Measurements from ENCODE around the gene HSDL1. TPM values are rescaled to one million over a fixed set of nuclear protein-coding genes. Genes with fewer than 3 reads are reported as not detected.

The HSDL1 gene
- total and polyA plus RNA-seq, 4 donors = 3.0 to 9.6 (median 5.3) TPM

GRCh38 chr16:84085773-84086172 lies 59.2 kb downstream of the HSDL1 start:
- Histone ChIP-seq H3K9ac (ENCODE audit: low read depth in 1 of 2, low read length in 2 of 2) (no peak overlapping the region), H3K27me3 (ENCODE audit: control insufficient read depth in 4 of 4, insufficient read depth in 4 of 4, low read length in 3 of 4) (no peaks in the 10 kb centered on the region), H3K4me3 (ENCODE audit: low read depth in 1 of 3, low read length in 3 of 3) (no peak overlapping the region), H3K4me1 (ENCODE audit: control insufficient read depth in 4 of 4, insufficient read depth in 4 of 4, low read length in 3 of 4) (no peaks in the 10 kb centered on the region), H3K36me3 (ENCODE audit: control insufficient read depth in 4 of 4, insufficient read depth in 3 of 4, low read depth in 1 of 4, low read length in 3 of 4) (peaks cover 0 to 72% (median 51%) of the 10 kb centered on the region in 4 donors), H3K27ac (ENCODE audit: low read depth in 1 of 2, low read length in 2 of 2) (no peak overlapping the region), H3K9me3 (ENCODE audit: control insufficient read depth in 4 of 4, low read length in 3 of 4) (no peaks in the 10 kb centered on the region)
- 65% methylated on average over 6 of the region's 6 CpGs for WGBS
- TF ChIP-seq HNF4A (conservative IDR thresholded peaks at IDR 0.05) = no peak
- no peak for TF ChIP-seq RXRA (IDR thresholded peaks at IDR 0.05)
- TF ChIP-seq ATF3 (IDR thresholded peaks at IDR 0.05) = no peak
- no peak for TF ChIP-seq JUND (IDR thresholded peaks at IDR 0.05)
- no peak for TF ChIP-seq FOXA2 (IDR thresholded peaks at IDR 0.05)
- TF ChIP-seq TAF1 (conservative IDR thresholded peaks at IDR 0.05) = no peak
- TF ChIP-seq SP1 (IDR thresholded peaks at IDR 0.05) = no peak
- no peak for TF ChIP-seq RAD21 (IDR thresholded peaks at IDR 0.05)
- DNase-seq (ENCODE audit: low spot score) = no peak

- H3K9ac ChIP-seq (ENCODE audit: low read depth in 1 of 2, low read length in 2 of 2) = no peak overlapping the region
- H3K4me3 ChIP-seq (ENCODE audit: low read depth in 1 of 3, low read length in 3 of 3) = no peak overlapping the region
- peaks cover 2 to 72% (median 52%) of the 10 kb centered on the region in 4 donors for H3K36me3 ChIP-seq (ENCODE audit: control insufficient read depth in 4 of 4, insufficient read depth in 3 of 4, low read depth in 1 of 4, low read length in 3 of 4)
- H3K9me3 ChIP-seq (ENCODE audit: control insufficient read depth in 4 of 4, low read length in 3 of 4) = no peaks in the 10 kb centered on the region
- TF ChIP-seq REST (IDR thresholded peaks at IDR 0.05) = no peak
- no peak for TF ChIP-seq YY1 (IDR thresholded peaks at IDR 0.05)
- TF ChIP-seq SP1 (IDR thresholded peaks at IDR 0.05) = no peak
- TF ChIP-seq RAD21 (IDR thresholded peaks at IDR 0.05) = no peak
- no peak for TF ChIP-seq FOXA2 (IDR thresholded peaks at IDR 0.05)
- TF ChIP-seq ZBTB33 (IDR thresholded peaks at IDR 0.05) = no peak
- no peak for TF ChIP-seq TAF1 (conservative IDR thresholded peaks at IDR 0.05)
- TF ChIP-seq ATF3 (IDR thresholded peaks at IDR 0.05) = no peak
- TF ChIP-seq CTCF (IDR thresholded peaks at IDR 0.05; ENCODE audit: low read depth, low read length, missing input control) = no peak
- no peak for TF ChIP-seq MAX (IDR thresholded peaks at IDR 0.05)
- TF ChIP-seq NR2F2 (IDR thresholded peaks at IDR 0.05) = no peak
- TF ChIP-seq FOXA1 (IDR thresholded peaks at IDR 0.05) = no peak
- TF ChIP-seq HNF4A (conservative IDR thresholded peaks at IDR 0.05) = no peak
- no peak for TF ChIP-seq HNF4G (IDR thresholded peaks at IDR 0.05)
- DNase-seq (ENCODE audit: low spot score) = no peak
- H3K4me1 ChIP-seq (ENCODE audit: control insufficient read depth in 4 of 4, insufficient read depth in 4 of 4, low read length in 3 of 4) = no peaks in the 10 kb centered on the region
- no peaks in the 10 kb centered on the region for H3K27me3 ChIP-seq (ENCODE audit: control insufficient read depth in 4 of 4, insufficient read depth in 4 of 4, low read length in 3 of 4)
- WGBS = 81% methylated on average over 8 of the region's 8 CpGs
- no peak overlapping the region for H3K27ac ChIP-seq (ENCODE audit: low read depth in 1 of 2, low read length in 2 of 2)
Measured at GRCh38 chr16:84085271-84085667, 59.7 kb downstream of the HSDL1 start.
